HG03135 (cell line): ENCODE results near the gene CLEC11A.

Experiments
- ATAC-seq: cut with Tn5 transposase; IDR thresholded peaks from one replicate; pipeline ENCODE4 v1.9.1; 2021; ENCODE audit warnings: mild to moderate bottlenecking, moderate library complexity; ENCODE audit not compliant: unreplicated experiment

CLEC11A gene

GRCh38 chr19:50723069-50723468 is at the start of gene CLEC11A:
Gene CLEC11A (plus strand): TSS chr19:50723364. CDS start chr19:50723526, 162 bp downstream.
- ATAC-seq = no peak

- ATAC-seq = no peak
These were observed 46.5 kb upstream of the CLEC11A start for GRCh38 chr19:50676625-50677197.

GRCh38 chr19:50677636-50678035 is 45.5 kb upstream of the CLEC11A start:
- no peak for ATAC-seq

GRCh38 chr19:50678323-50678722 is 44.8 kb upstream of the CLEC11A start:
- no peak for ATAC-seq

- peak; percentile 75 for ATAC-seq
These were observed 43.7 kb upstream of the CLEC11A start for GRCh38 chr19:50679177-50680125.

GRCh38 chr19:50686310-50687032 is 36.7 kb upstream of the CLEC11A start:
- ATAC-seq = no peak

- ATAC-seq = no peak
These were observed 34.4 kb upstream of the CLEC11A start for GRCh38 chr19:50688766-50689165.

- ATAC-seq = no peak
These were observed 32.7 kb upstream of the CLEC11A start for GRCh38 chr19:50690439-50690838.

- no peak for ATAC-seq
These were observed 29.8 kb upstream of the CLEC11A start for GRCh38 chr19:50693064-50693975.

- ATAC-seq = no peak
These were observed 28.4 kb upstream of the CLEC11A start for GRCh38 chr19:50694815-50695145.

- no peak for ATAC-seq
These were observed 27.7 kb upstream of the CLEC11A start for GRCh38 chr19:50695251-50696093.

- ATAC-seq = no peak
These were observed 27.1 kb upstream of the CLEC11A start for GRCh38 chr19:50696094-50696483.

- ATAC-seq = no peak
These were observed 25.6 kb upstream of the CLEC11A start for GRCh38 chr19:50697414-50698124.

- ATAC-seq = no peak
These were observed 21.7 kb upstream of the CLEC11A start for GRCh38 chr19:50701367-50701985.

GRCh38 chr19:50702158-50702870 is 20.9 kb upstream of the CLEC11A start:
- ATAC-seq = no peak

GRCh38 chr19:50702871-50703829 is 20.0 kb upstream of the CLEC11A start:
- no peak for ATAC-seq
